HG02973 (cell line): ENCODE data around the gene SLC39A9.
"Not testable (repeated sequence)": the region's sequence is repeated elsewhere in the genome, so short reads cannot be mapped to it uniquely, and the experiment has no call there.

Experiments used
- ATAC-seq: cut with Tn5 transposase; IDR thresholded peaks from one replicate; pipeline ENCODE4 v1.9.1; 2021; ENCODE audit warnings: moderate library complexity; ENCODE audit not compliant: unreplicated experiment

The SLC39A9 gene

GRCh38 chr14:69368381-69368780 lies 30.1 kb upstream of the SLC39A9 start:
- no peak for ATAC-seq

GRCh38 chr14:69370061-69370460 lies 28.4 kb upstream of the SLC39A9 start:
- no peak for ATAC-seq

GRCh38 chr14:69372146-69372545 lies 26.3 kb upstream of the SLC39A9 start:
- ATAC-seq = no peak

DNA sequence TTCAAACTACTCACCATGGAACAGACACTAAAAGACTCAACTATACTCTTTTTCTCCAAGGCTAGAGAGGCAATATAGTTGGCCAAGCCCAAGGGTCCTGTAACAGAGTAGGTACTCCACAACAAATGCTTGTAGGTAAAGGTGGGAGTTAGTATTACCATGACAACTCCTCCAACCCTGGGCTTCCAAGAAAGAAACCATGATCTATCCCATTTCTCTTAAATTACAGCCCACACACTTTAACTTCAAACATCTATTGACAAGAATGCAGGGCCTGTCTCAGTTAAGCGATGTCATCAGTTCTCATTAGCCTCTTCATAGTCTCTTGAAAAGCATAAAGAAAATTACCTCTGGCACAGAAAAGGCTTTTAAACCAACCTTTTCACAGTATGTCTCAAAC lies 25.4 kb upstream of the SLC39A9 start:
- no peak for ATAC-seq

GRCh38 chr14:69374235-69374634 lies 24.3 kb upstream of the SLC39A9 start:
- no peak for ATAC-seq

- ATAC-seq = no peak
Measured at GRCh38 chr14:69375182-69375581, 23.3 kb upstream of the SLC39A9 start.

DNA sequence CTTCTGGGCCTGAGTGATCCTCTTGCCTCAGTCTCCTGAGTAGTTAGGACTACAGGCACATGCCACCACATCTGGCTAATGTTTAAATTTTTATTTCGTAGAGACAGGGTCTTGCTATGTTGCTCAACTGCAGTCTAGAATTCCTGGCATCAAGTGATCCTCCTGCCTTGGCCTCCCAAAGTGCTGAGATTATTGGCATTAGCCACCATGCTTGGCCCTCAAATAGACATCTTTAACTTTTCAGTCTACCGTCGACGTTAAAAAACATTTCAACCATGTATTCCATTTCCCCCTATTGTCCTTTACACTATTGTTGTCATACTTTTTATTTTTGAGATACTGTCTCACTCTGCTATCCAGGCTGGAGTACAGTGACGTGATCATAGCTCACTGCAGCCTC lies 22.8 kb upstream of the SLC39A9 start:
- ATAC-seq = no peak

GRCh38 chr14:69376439-69376838 lies 22.1 kb upstream of the SLC39A9 start:
- no peak for ATAC-seq

GRCh38 chr14:69378274-69378673 lies 20.2 kb upstream of the SLC39A9 start:
- ATAC-seq = no peak

DNA sequence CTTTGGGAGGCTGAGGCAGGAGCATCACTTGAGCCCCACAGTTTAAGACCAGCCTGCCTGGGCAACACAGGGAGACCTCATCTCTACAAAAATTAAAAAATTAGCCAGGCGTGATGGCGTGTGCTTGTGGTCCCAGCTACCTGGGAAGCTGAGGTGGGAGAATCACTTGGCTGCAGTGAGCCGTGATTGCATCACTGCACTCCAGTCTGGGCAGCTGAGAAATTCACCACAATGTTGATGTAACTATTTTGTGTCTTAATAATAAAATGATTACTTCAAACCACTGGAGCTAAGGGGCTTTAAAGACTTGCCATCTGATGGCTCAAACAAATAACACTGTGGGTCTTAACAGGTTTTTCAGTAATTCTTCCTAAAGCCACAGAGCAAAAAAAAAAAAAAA lies 11.2 kb upstream of the SLC39A9 start:
- ATAC-seq = no peak

GRCh38 chr14:69391400-69391799 lies 7.1 kb upstream of the SLC39A9 start:
- ATAC-seq = not testable (repeated sequence)

- ATAC-seq = no peak
Measured at GRCh38 chr14:69392481-69392880, 6.0 kb upstream of the SLC39A9 start.

GRCh38 chr14:69395929-69396328 lies 2.6 kb upstream of the SLC39A9 start:
- no peak for ATAC-seq

- peak; percentile 7 for ATAC-seq
Measured at GRCh38 chr14:69398818-69399210, 322 bp downstream of the SLC39A9 start.

- no peak for ATAC-seq
Measured at GRCh38 chr14:69399750-69400149, 1.3 kb downstream of the SLC39A9 start.

DNA sequence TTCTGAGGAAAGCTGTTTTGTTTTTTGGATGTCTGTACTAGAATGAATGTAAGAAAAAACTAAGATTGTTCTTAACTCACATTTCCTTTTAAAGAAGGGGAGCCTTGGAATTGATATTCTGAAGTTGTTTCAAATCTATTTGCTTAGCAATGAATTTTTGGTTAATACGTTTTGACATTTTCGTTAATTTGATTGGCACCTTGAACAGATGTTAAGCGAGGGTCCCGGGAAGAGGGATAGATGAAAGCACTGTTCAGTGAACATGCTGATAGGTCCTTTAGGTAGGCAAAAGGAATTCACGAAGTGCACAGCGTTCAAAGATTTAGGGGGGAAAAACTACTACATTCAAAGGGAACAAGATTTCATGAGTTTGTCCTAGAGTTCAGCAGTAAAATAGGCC lies 1.7 kb downstream of the SLC39A9 start:
- no peak for ATAC-seq

DNA sequence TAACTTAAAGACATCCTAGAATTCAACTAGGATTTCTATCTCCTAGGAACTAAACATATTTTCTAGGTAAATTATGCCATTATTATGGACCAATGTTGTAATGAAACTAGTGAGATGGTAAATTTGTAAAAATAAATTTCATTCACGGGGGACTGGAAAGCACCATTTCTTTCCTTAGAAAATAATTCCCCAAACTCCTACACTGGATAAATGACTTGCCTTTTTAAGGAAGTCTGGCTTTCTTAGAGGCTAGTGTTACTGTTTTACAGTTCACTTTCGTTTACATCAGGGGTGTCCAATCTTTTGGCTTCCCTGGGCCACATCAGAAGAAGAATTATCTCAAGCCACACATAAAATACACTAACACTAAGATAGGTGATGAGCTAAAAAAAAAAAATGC lies 3.3 kb downstream of the SLC39A9 start:
- ATAC-seq = no peak

- ATAC-seq = no peak
Measured at GRCh38 chr14:69404478-69404877, 6.0 kb downstream of the SLC39A9 start.

DNA sequence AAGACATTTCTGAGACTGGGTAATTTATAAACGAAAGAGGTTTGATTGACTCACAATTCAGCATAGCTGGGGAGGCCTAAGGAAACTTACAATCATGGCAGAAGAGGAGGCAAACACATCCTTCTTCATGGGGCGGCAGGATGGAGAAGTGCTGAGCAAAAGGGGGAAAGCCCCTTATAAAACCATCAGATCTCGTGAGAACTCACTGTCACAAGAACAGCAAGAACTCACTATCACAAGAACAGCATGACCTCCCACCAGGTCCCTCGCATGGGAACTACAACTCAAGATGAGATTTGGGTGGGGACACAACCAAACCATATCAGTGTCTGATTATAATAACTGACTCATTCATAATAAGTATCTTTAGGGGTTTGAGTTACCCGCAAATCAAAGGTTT lies 6.4 kb downstream of the SLC39A9 start:
- no peak for ATAC-seq

- ATAC-seq = no peak
Measured at GRCh38 chr14:69405762-69406161, 7.3 kb downstream of the SLC39A9 start.

GRCh38 chr14:69408331-69408960 lies 10.0 kb downstream of the SLC39A9 start:
- no peak for ATAC-seq

DNA sequence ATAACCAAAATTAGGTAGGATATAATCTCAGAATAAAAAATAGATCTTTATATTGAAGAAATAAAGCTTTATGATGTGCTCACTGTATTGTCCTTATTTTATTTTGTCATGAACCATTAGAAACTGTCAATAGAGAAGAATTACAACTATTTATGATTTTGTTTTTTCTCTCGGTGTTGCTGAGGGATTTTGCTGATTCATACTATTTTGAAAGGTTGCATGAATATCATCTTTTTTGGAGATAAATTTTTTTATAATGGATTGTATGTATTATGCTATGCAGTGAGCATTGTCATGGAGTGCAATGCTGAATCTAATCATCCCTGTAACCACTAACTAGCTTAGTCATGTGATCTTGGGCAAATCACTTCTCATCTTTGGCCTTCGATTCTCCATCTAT lies 15.0 kb downstream of the SLC39A9 start:
- ATAC-seq = no peak

- ATAC-seq = not testable (repeated sequence)
Measured at GRCh38 chr14:69416087-69416486, 17.6 kb downstream of the SLC39A9 start.
